Activated naive CD4-positive, alpha-beta T cell treated with anti-CD3 and anti-CD28 coated beads for 36 hours (primary cell): ENCODE measurements around the gene GHITM. TPM values are rescaled to one million over a fixed set of nuclear protein-coding genes. Genes with fewer than 3 reads are reported as not detected.
"Not testable (repeated sequence)": the region's sequence is repeated elsewhere in the genome, so short reads cannot be mapped to it uniquely, and the experiment has no call there.

ENCODE experiments used
- CTCF ChIA-PET: fragments of 350-600 bp; sonication (Branson Sonifier 250); formaldehyde crosslinking; loops from one replicate; lab custom pipeline; 2021; ENCODE audit warnings: antibody characterized with exemption; lab: Charles Lee
- DNase-seq: peaks from one replicate; pipeline ENCODE4 v3.0.0-alpha.2; 2020
- H3K27ac Mint-ChIP-seq: one replicate; pipeline ENCODE4 v1.8.0; 2021; ENCODE audit warnings: mild to moderate bottlenecking, mixed read lengths
- H3K27me3 Mint-ChIP-seq: one replicate; pipeline ENCODE4 v1.8.0; 2021; ENCODE audit warnings: low read depth, mixed read lengths
- H3K36me3 Mint-ChIP-seq: one replicate; pipeline ENCODE4 v1.8.0; 2021; ENCODE audit warnings: low read depth, mixed read lengths
- H3K4me1 Mint-ChIP-seq: one replicate; pipeline ENCODE4 v1.8.0; 2021; ENCODE audit warnings: low read depth, mixed read lengths
- H3K4me3 Mint-ChIP-seq: one replicate; pipeline ENCODE4 v1.8.0; 2021; ENCODE audit warnings: mild to moderate bottlenecking, moderate library complexity, mixed read lengths
- H3K9me3 Mint-ChIP-seq: one replicate; pipeline ENCODE4 v1.8.0; 2021; ENCODE audit warnings: mixed read lengths
- intact Hi-C: fragments of 100-400 bp; cut with micrococcal nuclease; formaldehyde crosslinking; loops from one replicate; pipeline ENCODE4 v1.15.1; 2023
- total RNA-seq, 2 experiments: library from RNA; stranded (reverse); gene quantifications; one replicate each; pipeline ENCODE4 v1.2.3, GENCODE V29; 2021

GHITM gene
- total RNA-seq, 2 experiments from 2014 or later: 281 TPM

- H3K36me3 Mint-ChIP-seq, DNase-seq, intact Hi-C loops, H3K4me3 Mint-ChIP-seq, H3K9me3 Mint-ChIP-seq, H3K4me1 Mint-ChIP-seq, H3K27me3 Mint-ChIP-seq, H3K27ac Mint-ChIP-seq: not testable (repeated sequence)
- CTCF ChIA-PET: interaction anchor here (0.6 to 1.5 kb wide), 3 partner anchors 10 to 354 kb away, joined by 3 to 4 read pairs (median 3); no protein-coding TSS in a partner anchor
These were observed 29.1 kb downstream of the GHITM start for GRCh38 chr10:84168382-84168781.

- CTCF ChIA-PET, DNase-seq, H3K9me3 Mint-ChIP-seq, H3K27me3 Mint-ChIP-seq, intact Hi-C loops, H3K36me3 Mint-ChIP-seq, H3K27ac Mint-ChIP-seq, H3K4me3 Mint-ChIP-seq, H3K4me1 Mint-ChIP-seq: not testable (repeated sequence)
These were observed 31.9 kb downstream of the GHITM start for GRCh38 chr10:84171237-84171636.

- intact Hi-C loops, H3K9me3 Mint-ChIP-seq, H3K36me3 Mint-ChIP-seq, H3K4me1 Mint-ChIP-seq, H3K27ac Mint-ChIP-seq, CTCF ChIA-PET, H3K4me3 Mint-ChIP-seq, DNase-seq, H3K27me3 Mint-ChIP-seq: not testable (repeated sequence)
These were observed 32.6 kb downstream of the GHITM start for GRCh38 chr10:84171700-84172466.

- Mint-ChIP-seq H3K9me3 (no peaks in the 10 kb centered on the region), H3K4me3 (no peak overlapping the region), H3K4me1 (peaks cover 6% of the 10 kb centered on the region), H3K27ac (no peak overlapping the region), H3K27me3 (no peaks in the 10 kb centered on the region), H3K36me3 (no peaks in the 10 kb centered on the region)
- CTCF ChIA-PET: no interaction called here
- DNase-seq: no peak
- intact Hi-C loops: no loop called here
These were observed 33.4 kb downstream of the GHITM start for GRCh38 chr10:84172467-84173356.

DNA sequence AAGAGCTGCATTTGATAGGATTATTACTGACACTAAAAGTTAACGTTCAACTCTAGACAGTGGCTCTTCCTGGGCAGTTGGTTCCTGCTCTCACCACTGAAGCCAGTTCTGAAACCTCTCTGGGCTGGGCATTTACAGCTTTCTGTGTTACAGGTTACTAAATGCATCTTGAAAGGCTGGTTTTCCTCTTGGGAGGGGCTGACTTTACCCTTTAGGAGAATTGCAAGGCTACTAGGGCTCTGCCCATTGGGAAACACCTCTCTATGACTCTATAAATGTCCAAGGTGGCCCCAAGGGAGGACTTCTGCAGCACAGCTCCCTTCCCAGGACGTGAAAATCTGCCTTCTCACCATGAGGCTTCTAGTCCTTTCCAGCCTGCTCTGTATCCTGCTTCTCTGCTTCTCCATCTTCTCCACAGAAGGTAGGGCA lies 34.2 kb downstream of the GHITM start, which contains the start of gene GPR15LG:
GPR15LG (plus strand) TSS at position 301 of the 429 bp plus-strand sequence; CDS start at position 352, 51 bp downstream.
- no peak for DNase-seq
- no peak within 1 kb of the TSS for H3K4me3 Mint-ChIP-seq
- CTCF ChIA-PET: interaction anchor here (0.6 kb wide), 1 partner anchor 29 kb away, joined by 3 read pairs; no protein-coding TSS in a partner anchor

GRCh38 chr10:84175436-84175835 lies 36.1 kb downstream of the GHITM start:
- Mint-ChIP-seq H3K36me3 (no peaks in the 10 kb centered on the region), H3K4me3 (no peak overlapping the region), H3K4me1 (peaks cover 6% of the 10 kb centered on the region), H3K9me3 (no peaks in the 10 kb centered on the region), H3K27me3 (no peaks in the 10 kb centered on the region), H3K27ac (no peak overlapping the region)
- CTCF ChIA-PET: no interaction called here
- DNase-seq: no peak
- intact Hi-C loops: no loop called here

More for the DNA sequence above, 34.2 kb downstream of the GHITM start, which contains the start of gene GPR15LG:
- no peaks in the 10 kb centered on the region for H3K27me3 Mint-ChIP-seq
- H3K9me3 Mint-ChIP-seq: no peaks in the 10 kb centered on the region
- no peaks in the 10 kb centered on the region for H3K36me3 Mint-ChIP-seq
- peaks cover 6% of the 10 kb centered on the region for H3K4me1 Mint-ChIP-seq
- intact Hi-C loops: no loop called here
- no peak within 1 kb of the TSS for H3K27ac Mint-ChIP-seq

- no peak for DNase-seq
- H3K4me1 Mint-ChIP-seq: peaks cover 6% of the 10 kb centered on the region
- H3K9me3 Mint-ChIP-seq: no peaks in the 10 kb centered on the region
- CTCF ChIA-PET: interaction anchor here (0.7 kb wide), 1 partner anchor 29 kb away, joined by 4 read pairs; no protein-coding TSS in a partner anchor
- no peaks in the 10 kb centered on the region for H3K27me3 Mint-ChIP-seq
- intact Hi-C loops: loop anchor here (2.0 kb wide), 3 partner anchors 16 to 38 kb away; partner anchors contain the start of gene GHITM
- no peaks in the 10 kb centered on the region for H3K36me3 Mint-ChIP-seq
- H3K4me3 Mint-ChIP-seq: no peak overlapping the region
- no peak overlapping the region for H3K27ac Mint-ChIP-seq
These were observed 37.0 kb downstream of the GHITM start for GRCh38 chr10:84176351-84176750.

GRCh38 chr10:84176836-84177474 lies 37.6 kb downstream of the GHITM start:
- H3K4me1 Mint-ChIP-seq: peaks cover 6% of the 10 kb centered on the region
- CTCF ChIA-PET: interaction anchor here (0.7 kb wide), 1 partner anchor 29 kb away, joined by 4 read pairs; no protein-coding TSS in a partner anchor
- peak overlapping the region; percentile 22 for H3K27ac Mint-ChIP-seq
- no peak overlapping the region for H3K4me3 Mint-ChIP-seq
- no peaks in the 10 kb centered on the region for H3K9me3 Mint-ChIP-seq
- no peaks in the 10 kb centered on the region for H3K27me3 Mint-ChIP-seq
- H3K36me3 Mint-ChIP-seq: no peaks in the 10 kb centered on the region
- DNase-seq: no peak
- intact Hi-C loops: loop anchor here (2.0 kb wide), 3 partner anchors 16 to 38 kb away; partner anchors contain the start of gene GHITM

- Mint-ChIP-seq H3K27ac (peak overlapping the region; percentile 9), H3K27me3 (no peaks in the 10 kb centered on the region), H3K9me3 (no peaks in the 10 kb centered on the region), H3K36me3 (no peaks in the 10 kb centered on the region), H3K4me1 (peaks cover 6% of the 10 kb centered on the region), H3K4me3 (no peak overlapping the region)
- intact Hi-C loops: loop anchor here (2.0 kb wide), 4 partner anchors 17 to 39 kb away; partner anchors contain the start of gene GHITM
- DNase-seq: peak; percentile 68
- CTCF ChIA-PET: no interaction called here
These were observed 38.3 kb downstream of the GHITM start for GRCh38 chr10:84177541-84178141.

GRCh38 chr10:84178160-84178609 lies 38.9 kb downstream of the GHITM start:
- no peaks in the 10 kb centered on the region for H3K27me3 Mint-ChIP-seq
- intact Hi-C loops: loop anchor here (2.0 kb wide), 1 partner anchor 25 kb away; no protein-coding TSS in a partner anchor
- H3K36me3 Mint-ChIP-seq: no peaks in the 10 kb centered on the region
- no peak overlapping the region for H3K4me3 Mint-ChIP-seq
- H3K9me3 Mint-ChIP-seq: no peaks in the 10 kb centered on the region
- no peak overlapping the region for H3K27ac Mint-ChIP-seq
- DNase-seq: no peak
- CTCF ChIA-PET: no interaction called here
- H3K4me1 Mint-ChIP-seq: peaks cover 6% of the 10 kb centered on the region

GRCh38 chr10:84179059-84179710 lies 39.9 kb downstream of the GHITM start:
- Mint-ChIP-seq H3K27me3 (no peaks in the 10 kb centered on the region), H3K27ac (no peak overlapping the region), H3K9me3 (no peaks in the 10 kb centered on the region), H3K36me3 (no peaks in the 10 kb centered on the region), H3K4me3 (no peak overlapping the region), H3K4me1 (peaks cover 6% of the 10 kb centered on the region)
- peak; percentile 42 for DNase-seq
- intact Hi-C loops: loop anchor here (1.0 to 2.0 kb wide), 2 partner anchors 12 to 26 kb away; no protein-coding TSS in a partner anchor
- CTCF ChIA-PET: no interaction called here
